Prostate gland (tissue), 2 donors: ENCODE results near the gene SHBG.

Source experiments
- POLR2A ChIP-seq: fragments of 450-650 bp; IDR thresholded peaks from one replicate; pipeline ENCODE4 v1.6.1; 2016; ENCODE audit warnings: antibody characterized with exemption, mild to moderate bottlenecking
- TF ChIP-seq, protein P1 (sequence below), 4 experiments: fragments of 200-600 bp in 2 of 4; fragments of 450-650 bp in 2 of 4; sonication (generic) in 2 of 4; IDR thresholded peaks; 1 replicate in 3 of 4; 2 replicates in 1 of 4; pipeline ENCODE4 v1.5.1; 2016 to 2019; ENCODE audit warnings: antibody characterized with exemption in 4 of 4, mild to moderate bottlenecking in 2 of 4, moderate library complexity in 2 of 4

DNA sequence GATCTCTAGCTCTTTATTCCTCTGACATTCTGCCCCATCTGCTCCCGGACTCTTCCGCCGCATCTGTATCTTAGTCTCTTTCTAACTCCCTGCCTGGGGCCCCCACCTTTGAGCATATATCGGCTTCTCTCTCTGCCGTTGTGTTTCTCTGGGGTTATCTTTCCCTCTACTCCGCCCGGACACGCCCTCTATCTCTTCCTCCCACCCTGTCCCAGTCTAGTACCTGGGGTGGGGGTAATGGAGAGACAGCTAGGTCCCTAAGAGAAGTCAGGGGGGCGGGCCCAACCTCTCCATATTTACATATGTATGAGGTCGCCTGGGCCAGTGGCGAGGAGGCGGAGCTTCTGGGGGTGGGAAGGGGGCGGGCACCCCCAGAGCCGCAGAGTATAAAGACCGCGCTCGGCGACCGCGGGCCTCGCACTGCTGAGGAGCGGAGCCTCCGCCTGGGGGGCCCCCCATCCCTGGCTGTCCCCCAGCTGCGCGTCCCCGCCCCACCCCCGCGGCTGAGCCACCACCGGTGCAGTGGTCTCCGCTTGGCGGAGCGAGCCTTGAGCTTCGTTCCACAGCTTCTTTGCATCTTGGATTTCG, 20.7 kb downstream of the SHBG start, which contains the start of gene ATP1B2:
- TF ChIP-seq, protein P1, sequence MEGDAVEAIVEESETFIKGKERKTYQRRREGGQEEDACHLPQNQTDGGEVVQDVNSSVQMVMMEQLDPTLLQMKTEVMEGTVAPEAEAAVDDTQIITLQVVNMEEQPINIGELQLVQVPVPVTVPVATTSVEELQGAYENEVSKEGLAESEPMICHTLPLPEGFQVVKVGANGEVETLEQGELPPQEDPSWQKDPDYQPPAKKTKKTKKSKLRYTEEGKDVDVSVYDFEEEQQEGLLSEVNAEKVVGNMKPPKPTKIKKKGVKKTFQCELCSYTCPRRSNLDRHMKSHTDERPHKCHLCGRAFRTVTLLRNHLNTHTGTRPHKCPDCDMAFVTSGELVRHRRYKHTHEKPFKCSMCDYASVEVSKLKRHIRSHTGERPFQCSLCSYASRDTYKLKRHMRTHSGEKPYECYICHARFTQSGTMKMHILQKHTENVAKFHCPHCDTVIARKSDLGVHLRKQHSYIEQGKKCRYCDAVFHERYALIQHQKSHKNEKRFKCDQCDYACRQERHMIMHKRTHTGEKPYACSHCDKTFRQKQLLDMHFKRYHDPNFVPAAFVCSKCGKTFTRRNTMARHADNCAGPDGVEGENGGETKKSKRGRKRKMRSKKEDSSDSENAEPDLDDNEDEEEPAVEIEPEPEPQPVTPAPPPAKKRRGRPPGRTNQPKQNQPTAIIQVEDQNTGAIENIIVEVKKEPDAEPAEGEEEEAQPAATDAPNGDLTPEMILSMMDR (IDR thresholded peaks at IDR 0.05): no peak
- no peak for TF ChIP-seq POLR2A
